ENCODE results near the gene FRMD3. TPM values are rescaled to one million over a fixed set of nuclear protein-coding genes. Genes with fewer than 3 reads are reported as not detected.

The FRMD3 gene
- total and polyA plus RNA-seq, 2 donors (not counting 3 experiments of a cell fraction or from before 2014, with no cell fraction given) = 3.0 to 6.1 TPM

GRCh38 chr9:83457005-83457404 is 81.2 kb downstream of the FRMD3 start:
- ChIA-PET POLR2A (no interaction called here), CTCF (no interaction called here)
- DNase-seq (ENCODE audit: low read depth, low spot score) (no peak), FAIRE-seq (no peak)
- Histone ChIP-seq H3K27me3 (ENCODE audit: control insufficient read depth in 2 of 2, insufficient read depth in 2 of 2, low read length in 2 of 2) (no peaks in the 10 kb centered on the region), H3K4me2 (ENCODE audit: insufficient read depth, low read length) (no peak overlapping the region), H4K20me1 (replicated peaks; ENCODE audit: control insufficient read depth, extremely low read depth, insufficient read depth, low read length) (no peaks in the 10 kb centered on the region), H3K9ac (replicated peaks; ENCODE audit: extremely low read depth, insufficient read depth, low read length) (no peak overlapping the region), H3K79me2 (ENCODE audit: control insufficient read depth, insufficient read depth, low read length) (no peaks in the 10 kb centered on the region), H3K4me3 (replicated peaks in 1 of 3; ENCODE audit: insufficient read depth in 1 of 3, low read depth in 1 of 3, low read length in 3 of 3) (no peak overlapping the region), H2AFZ (ENCODE audit: low read depth, low read length) (no peak overlapping the region), H3K9me3 (replicated peaks; ENCODE audit: control insufficient read depth, insufficient read depth, low read length) (no peaks in the 10 kb centered on the region), H3K27ac (ENCODE audit: insufficient read depth, low read depth, low read length) (no peak overlapping the region), H3K4me1 (ENCODE audit: control insufficient read depth, extremely low read depth, insufficient read depth, low read length) (no peaks in the 10 kb centered on the region), H3K9me1 (replicated peaks; ENCODE audit: control insufficient read depth, extremely low read depth, insufficient read depth, low read length) (no peaks in the 10 kb centered on the region), H3K36me3 (ENCODE audit: control insufficient read depth in 2 of 2, extremely low read depth in 1 of 2, insufficient read depth in 2 of 2, low read length in 2 of 2) (no peaks in the 10 kb centered on the region)
- dilution Hi-C loops (cut with MboI; ENCODE audit: extremely low pct_ligation_motif_present, low sequenced_read_pairs) = no loop called here
- BruUV-seq (replicated peaks) = no TSS peak
- intact Hi-C loops (cut with micrococcal nuclease) = no loop called here
- TF ChIP-seq POLR2A (IDR thresholded peaks at IDR 0.05; ENCODE audit: low read depth, low read length) = no peak
- TF ChIP-seq POLR2AphosphoS5 (IDR thresholded peaks at IDR 0.05; ENCODE audit: insufficient read depth, low read depth, low read length) = no peak
- TF ChIP-seq GATA2 (IDR thresholded peaks at IDR 0.05; ENCODE audit: insufficient read depth, insufficient read length, low read depth, low read length) = no peak
- no peak for TF ChIP-seq JUN (IDR thresholded peaks at IDR 0.05; ENCODE audit: borderline replicate concordance, insufficient read depth, insufficient read length, low read depth)
- TF ChIP-seq CTCF (IDR thresholded peaks at IDR 0.05; ENCODE audit: extremely low read depth in 1 of 2, insufficient read depth in 1 of 2, low read depth in 1 of 2, low read length in 2 of 2) = no peak
- no peak for TF ChIP-seq MYC (IDR thresholded peaks at IDR 0.05; ENCODE audit: low read depth, low read length)
- TF ChIP-seq FOS (IDR thresholded peaks at IDR 0.05; ENCODE audit: borderline replicate concordance, insufficient read depth, low read length) = no peak
- no peak for TF ChIP-seq EZH2 (IDR thresholded peaks at IDR 0.05; ENCODE audit: borderline replicate concordance, low read depth, low read length, severe bottlenecking)
- TF ChIP-seq, protein P1, sequence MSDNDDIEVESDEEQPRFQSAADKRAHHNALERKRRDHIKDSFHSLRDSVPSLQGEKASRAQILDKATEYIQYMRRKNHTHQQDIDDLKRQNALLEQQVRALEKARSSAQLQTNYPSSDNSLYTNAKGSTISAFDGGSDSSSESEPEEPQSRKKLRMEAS (IDR thresholded peaks at IDR 0.05; ENCODE audit: insufficient read depth, insufficient read length) = no peak

Measured in endothelial cell of umbilical vein (primary cell).